Measurements from ENCODE around the gene TMPRSS15.

TMPRSS15 gene

DNA sequence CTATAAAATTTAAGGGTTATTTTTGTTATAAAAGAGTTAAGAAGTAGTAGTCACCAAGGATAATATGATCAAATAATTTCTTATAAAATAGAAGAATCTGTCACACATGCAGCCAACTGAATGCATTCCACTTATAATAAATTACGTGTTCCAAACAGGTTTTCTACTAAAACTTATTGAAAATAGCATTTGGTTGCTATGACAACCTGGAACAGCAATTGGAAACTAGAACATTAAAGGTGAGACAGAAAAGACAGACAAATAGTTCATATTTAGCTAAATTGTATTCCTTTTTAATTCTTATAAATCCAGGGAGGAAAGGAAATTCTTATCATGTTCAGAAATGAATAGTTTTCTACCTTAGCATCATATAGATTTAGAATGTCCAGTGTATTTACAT is 168.0 kb downstream of the TMPRSS15 start:
- no peak for DNase-seq

DNA sequence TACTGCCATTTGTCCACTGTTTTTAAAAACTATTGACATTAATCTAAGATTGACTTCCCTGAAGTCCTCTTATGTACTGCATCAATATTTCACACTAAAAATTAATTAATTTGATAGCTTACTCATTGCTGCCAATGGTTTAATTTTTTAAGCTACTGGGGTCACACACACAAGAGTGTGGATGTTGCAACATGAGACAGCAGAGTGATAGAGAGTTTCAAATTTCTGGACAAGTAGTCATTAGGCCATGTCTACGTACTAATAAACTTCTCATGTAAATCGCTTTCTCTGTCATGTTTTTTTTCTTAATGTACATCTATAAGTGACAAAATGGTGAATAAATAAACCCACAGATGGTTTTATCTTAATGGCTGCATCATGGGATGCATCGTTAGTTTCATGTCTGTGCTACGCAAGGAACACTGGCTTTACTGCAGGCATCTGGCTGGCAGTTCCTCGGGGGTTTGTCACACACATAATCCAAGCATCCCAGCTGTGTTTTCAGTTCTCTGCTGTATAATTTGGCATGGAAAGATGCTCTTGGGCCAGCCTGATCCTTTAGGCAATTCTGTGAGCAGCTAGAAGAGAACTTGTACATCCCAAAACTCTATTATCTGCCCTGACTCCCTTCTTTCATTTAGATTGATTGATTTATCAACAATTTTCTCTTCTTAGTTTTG is 175.4 kb downstream of the TMPRSS15 start:
- no peak for DNase-seq

GRCh38 chr21:18222346-18222745 is 181.2 kb downstream of the TMPRSS15 start:
- no peak for DNase-seq

DNA sequence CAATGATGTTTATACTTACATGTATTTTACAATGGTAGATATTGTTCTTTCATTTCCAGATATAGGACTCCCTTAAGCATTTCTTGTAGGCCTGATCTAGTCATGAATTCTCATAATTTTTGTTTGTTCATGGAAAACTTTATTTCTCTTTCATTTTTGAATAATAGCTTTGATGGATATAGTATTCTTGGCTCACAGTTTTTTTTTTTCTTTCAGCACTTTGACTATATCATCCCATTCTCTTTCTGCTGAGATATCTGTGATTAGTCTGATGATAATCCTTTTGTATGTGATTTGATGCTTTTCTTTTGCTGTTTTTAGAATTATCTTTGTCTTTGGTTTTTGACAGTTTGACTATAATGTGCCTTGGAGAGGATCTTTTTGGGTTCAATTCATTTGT is 183.1 kb downstream of the TMPRSS15 start:
- DNase-seq = no peak

All from activated naive CD4-positive, alpha-beta T cell (primary cell).